ENCODE measurements around the gene BACH2.

GRCh38 chr6:90106449-90106848, 190.2 kb downstream of the BACH2 start:
- TF ChIP-seq CTCF (IDR thresholded peaks at IDR 0.05; ENCODE audit: insufficient read depth, low read length) = no peak
- TF ChIP-seq, protein P1, sequence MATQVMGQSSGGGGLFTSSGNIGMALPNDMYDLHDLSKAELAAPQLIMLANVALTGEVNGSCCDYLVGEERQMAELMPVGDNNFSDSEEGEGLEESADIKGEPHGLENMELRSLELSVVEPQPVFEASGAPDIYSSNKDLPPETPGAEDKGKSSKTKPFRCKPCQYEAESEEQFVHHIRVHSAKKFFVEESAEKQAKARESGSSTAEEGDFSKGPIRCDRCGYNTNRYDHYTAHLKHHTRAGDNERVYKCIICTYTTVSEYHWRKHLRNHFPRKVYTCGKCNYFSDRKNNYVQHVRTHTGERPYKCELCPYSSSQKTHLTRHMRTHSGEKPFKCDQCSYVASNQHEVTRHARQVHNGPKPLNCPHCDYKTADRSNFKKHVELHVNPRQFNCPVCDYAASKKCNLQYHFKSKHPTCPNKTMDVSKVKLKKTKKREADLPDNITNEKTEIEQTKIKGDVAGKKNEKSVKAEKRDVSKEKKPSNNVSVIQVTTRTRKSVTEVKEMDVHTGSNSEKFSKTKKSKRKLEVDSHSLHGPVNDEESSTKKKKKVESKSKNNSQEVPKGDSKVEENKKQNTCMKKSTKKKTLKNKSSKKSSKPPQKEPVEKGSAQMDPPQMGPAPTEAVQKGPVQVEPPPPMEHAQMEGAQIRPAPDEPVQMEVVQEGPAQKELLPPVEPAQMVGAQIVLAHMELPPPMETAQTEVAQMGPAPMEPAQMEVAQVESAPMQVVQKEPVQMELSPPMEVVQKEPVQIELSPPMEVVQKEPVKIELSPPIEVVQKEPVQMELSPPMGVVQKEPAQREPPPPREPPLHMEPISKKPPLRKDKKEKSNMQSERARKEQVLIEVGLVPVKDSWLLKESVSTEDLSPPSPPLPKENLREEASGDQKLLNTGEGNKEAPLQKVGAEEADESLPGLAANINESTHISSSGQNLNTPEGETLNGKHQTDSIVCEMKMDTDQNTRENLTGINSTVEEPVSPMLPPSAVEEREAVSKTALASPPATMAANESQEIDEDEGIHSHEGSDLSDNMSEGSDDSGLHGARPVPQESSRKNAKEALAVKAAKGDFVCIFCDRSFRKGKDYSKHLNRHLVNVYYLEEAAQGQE (IDR thresholded peaks at IDR 0.05; ENCODE audit: insufficient replicate concordance, low read depth) = no peak
- no peak for TF ChIP-seq POLR2AphosphoS5 (IDR thresholded peaks at IDR 0.05; ENCODE audit: low read depth)
